Fibroblast of mammary gland (primary cell): Measurements from ENCODE around the gene PRKCSH.
A peak's percentile ranks its signal among the peaks of the same experiment; 100 is the strongest.

Source experiments
- DNase-seq: peaks from one replicate; pipeline ENCODE4 v3.0.0-alpha.2; 2010; ENCODE audit warnings: low read depth
- H3K4me3 ChIP-seq: 2 replicates; pipeline ENCODE4 v1.5.1; 2011; ENCODE audit warnings: low read depth, mild to moderate bottlenecking, low read length, moderate library complexity; ENCODE audit not compliant: control insufficient read depth
- TF ChIP-seq, protein P1 (sequence below): conservative IDR thresholded peaks from 2 replicates; pipeline ENCODE4 v1.5.1; 2011; ENCODE audit warnings: low read depth, low read length, inconsistent platforms; ENCODE audit not compliant: control insufficient read depth, insufficient read depth

The PRKCSH gene

DNA sequence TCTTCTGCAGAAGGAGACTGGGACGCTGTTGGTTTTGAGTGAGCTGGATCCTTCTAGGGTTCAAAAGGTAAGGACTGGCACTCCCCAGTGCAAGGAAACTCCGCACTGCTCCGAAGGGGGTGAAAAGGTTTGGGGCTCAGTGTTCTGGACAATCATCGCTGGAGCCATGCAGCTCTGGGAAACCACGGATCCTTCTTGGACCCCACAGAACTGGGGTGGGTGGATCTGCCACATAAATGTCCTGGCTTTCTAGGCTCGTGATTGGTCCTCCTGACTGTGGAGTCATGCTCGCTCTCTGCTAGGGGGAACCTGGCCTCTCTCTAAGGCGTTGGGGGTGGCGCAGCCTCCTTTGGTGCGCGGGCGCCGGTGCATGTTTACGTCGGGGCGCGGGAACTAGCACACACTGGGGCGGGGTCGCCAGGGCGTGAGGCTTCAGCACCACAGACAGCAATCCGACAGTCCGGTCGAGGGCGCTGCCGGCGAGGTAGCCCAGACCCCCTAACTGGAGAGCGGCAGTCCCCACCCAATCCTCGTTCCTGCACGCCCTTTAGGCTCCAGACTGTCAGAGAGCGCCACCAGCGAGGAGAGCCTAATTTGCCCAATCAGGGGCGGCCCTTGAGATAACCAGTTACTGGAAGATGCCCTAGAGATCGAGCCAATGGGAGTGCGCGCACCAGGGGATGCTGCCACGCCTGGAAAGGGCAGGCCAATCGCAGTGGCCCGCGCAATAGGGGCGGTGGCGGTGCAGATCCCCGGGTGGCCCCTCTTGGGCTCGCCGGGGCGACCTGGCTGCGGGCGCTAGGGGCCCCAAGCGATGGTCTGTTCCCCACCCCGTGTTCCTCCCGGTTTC lies 46.3 kb downstream of the PRKCSH start:
- peak; percentile 81 for DNase-seq
- peak overlapping the region; percentile 21 for H3K4me3 ChIP-seq
- TF ChIP-seq, protein P1, sequence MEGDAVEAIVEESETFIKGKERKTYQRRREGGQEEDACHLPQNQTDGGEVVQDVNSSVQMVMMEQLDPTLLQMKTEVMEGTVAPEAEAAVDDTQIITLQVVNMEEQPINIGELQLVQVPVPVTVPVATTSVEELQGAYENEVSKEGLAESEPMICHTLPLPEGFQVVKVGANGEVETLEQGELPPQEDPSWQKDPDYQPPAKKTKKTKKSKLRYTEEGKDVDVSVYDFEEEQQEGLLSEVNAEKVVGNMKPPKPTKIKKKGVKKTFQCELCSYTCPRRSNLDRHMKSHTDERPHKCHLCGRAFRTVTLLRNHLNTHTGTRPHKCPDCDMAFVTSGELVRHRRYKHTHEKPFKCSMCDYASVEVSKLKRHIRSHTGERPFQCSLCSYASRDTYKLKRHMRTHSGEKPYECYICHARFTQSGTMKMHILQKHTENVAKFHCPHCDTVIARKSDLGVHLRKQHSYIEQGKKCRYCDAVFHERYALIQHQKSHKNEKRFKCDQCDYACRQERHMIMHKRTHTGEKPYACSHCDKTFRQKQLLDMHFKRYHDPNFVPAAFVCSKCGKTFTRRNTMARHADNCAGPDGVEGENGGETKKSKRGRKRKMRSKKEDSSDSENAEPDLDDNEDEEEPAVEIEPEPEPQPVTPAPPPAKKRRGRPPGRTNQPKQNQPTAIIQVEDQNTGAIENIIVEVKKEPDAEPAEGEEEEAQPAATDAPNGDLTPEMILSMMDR: no peak

DNA sequence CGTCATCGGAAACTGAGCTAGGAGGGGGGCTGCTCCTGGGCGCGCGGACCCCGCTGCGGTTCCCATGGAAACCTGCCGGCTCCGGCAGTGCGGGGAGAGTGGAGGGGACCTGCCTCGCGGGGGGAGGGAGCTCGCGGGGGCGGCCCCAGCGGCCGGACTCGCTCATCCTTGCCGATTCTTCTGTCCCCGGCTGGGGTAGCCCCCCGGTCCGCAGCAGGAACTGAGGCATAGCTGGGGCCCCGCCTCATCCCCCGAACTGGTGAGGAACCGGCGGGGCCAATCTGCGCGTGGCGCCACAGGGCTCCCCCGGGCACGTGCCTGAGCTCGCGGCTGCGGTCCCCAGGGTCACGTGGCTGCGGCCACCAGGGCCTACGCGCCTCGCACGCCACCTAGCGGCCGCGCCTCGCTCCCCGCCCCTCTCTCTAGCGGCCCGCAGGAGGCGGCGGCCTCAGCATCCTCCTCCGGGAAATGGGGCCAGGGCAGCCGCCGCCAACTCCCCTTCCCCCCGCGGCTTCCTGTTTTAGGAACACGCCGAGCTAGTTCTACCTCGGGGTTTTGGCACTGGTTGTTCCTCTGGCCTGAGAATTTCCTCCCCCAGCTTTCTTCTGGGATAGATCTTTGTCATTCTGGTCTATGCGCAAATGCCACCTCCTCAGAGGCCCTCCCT lies 47.1 kb downstream of the PRKCSH start:
- peak overlapping the region; percentile 21 for H3K4me3 ChIP-seq
- DNase-seq: peak; percentile 70
- TF ChIP-seq, protein P1: peak; percentile 44

GRCh38 chr19:11483366-11484111 lies 48.1 kb downstream of the PRKCSH start:
- TF ChIP-seq, protein P1: no peak
- H3K4me3 ChIP-seq: no peak overlapping the region
- no peak for DNase-seq

DNA sequence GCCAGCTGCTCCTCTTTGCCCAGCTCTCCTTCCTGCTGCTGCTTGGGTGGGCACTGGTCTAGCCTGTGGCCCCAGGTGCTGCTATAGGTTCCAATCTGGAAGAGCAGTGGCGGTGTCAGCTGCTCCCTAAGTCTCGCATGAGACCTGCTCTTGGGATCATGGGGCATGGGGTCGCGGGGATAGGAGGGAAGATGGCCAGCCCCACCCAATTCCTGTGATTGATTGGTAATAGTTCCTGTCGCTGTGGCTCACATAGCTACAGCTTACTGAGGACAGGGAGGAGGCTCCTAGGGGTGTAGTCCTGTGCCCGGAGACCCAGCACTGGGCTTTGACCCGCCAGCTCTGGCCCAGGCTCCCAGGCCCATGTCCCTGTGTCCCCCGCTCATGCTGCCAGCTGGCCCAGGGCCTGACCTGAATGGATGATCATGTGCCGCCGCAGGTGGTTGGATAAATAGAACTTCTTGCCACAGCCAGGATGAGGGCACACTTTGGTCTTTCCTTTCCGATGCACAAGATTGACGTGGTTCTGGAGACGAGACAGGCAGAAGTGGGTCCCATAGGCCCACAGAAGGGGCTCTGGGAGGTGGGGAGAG lies 49.9 kb downstream of the PRKCSH start:
- TF ChIP-seq, protein P1: no peak
- DNase-seq: no peak
- no peak overlapping the region for H3K4me3 ChIP-seq

GRCh38 chr19:11486661-11487503 lies 51.4 kb downstream of the PRKCSH start:
- TF ChIP-seq, protein P1: no peak
- no peak for DNase-seq
- H3K4me3 ChIP-seq: no peak overlapping the region

DNA sequence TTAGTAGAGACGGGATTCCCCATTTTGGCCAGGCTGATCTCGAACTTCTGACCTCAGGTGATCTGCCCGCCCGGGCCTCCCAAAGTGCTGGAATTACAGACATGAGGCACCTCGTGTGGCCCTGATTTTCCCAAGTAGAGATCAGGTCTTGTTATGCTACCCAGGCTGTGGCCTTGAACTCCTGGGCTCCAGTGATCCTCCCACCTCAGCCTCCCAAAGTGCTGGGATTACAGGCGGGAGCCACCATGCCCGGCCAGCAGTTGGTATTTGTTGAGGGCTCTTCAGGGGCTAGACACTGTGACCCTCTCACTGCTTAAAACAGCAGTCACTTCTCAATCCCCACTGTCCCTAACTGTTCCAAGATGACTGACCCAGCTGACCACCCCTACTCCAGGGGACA lies 53.9 kb downstream of the PRKCSH start:
- DNase-seq: no peak
- TF ChIP-seq, protein P1: no peak

More for the DNA sequence above, 53.9 kb downstream of the PRKCSH start:
- no peak overlapping the region for H3K4me3 ChIP-seq
